OCI-LY1 (cell line): ENCODE data around the gene MRPS10.

ENCODE experiments used
- CTCF ChIP-seq: fragments of 200-600 bp; sonication (generic), shearing (Covaris generic); IDR thresholded peaks from 2 replicates; pipeline ENCODE4 v1.5.1; 2017; ENCODE audit warnings: mild to moderate bottlenecking, antibody characterized with exemption, low read length, moderate library complexity, mixed read lengths
- EZH2 ChIP-seq: fragments of 200-600 bp; sonication (generic), shearing (Covaris generic); IDR thresholded peaks from 2 replicates; pipeline ENCODE4 v1.8.0; 2017; ENCODE audit warnings: borderline replicate concordance, mixed run types, mild to moderate bottlenecking, antibody characterized with exemption, low read length, moderate library complexity, mixed read lengths

GRCh38 chr6:42230345-42231321 is 13.0 kb upstream of the MRPS10 start:
- TF ChIP-seq CTCF (peak; percentile 57), EZH2 (no peak)
